Fibroblast of gingiva (primary cell): ENCODE data around the gene MGAT5B.

Experiments used
- DNase-seq: peaks from one replicate; pipeline ENCODE4 v3.0.0-alpha.2; 2011; ENCODE audit warnings: low read depth

Gene MGAT5B

GRCh38 chr17:76905836-76906235 lies 37.6 kb downstream of the MGAT5B start:
- DNase-seq: no peak

GRCh38 chr17:76906463-76906862 lies 38.3 kb downstream of the MGAT5B start:
- DNase-seq: no peak

DNA sequence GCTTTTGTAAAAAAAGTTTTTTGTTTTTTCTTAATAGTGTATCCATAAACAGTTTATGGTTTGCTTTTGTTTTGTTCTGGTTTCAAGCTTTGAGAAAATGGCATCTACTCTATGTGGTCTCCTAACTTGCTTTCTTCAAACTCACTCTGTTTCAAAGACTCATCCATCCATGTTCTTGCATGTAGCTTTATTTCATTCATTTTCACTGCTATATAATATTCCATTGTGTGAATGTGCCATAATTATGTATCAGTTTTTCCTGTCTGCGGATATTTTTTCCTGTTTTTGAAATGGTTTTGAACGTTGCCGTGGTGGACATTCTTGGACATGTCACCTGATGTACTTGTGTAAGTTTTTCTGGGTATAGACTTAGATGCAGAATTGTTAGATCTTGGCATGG lies 39.1 kb downstream of the MGAT5B start:
- DNase-seq: no peak

- DNase-seq: peak; percentile 6
Measured at GRCh38 chr17:76909971-76910760, 42.0 kb downstream of the MGAT5B start.

GRCh38 chr17:76911299-76912017 lies 43.3 kb downstream of the MGAT5B start:
- no peak for DNase-seq

DNA sequence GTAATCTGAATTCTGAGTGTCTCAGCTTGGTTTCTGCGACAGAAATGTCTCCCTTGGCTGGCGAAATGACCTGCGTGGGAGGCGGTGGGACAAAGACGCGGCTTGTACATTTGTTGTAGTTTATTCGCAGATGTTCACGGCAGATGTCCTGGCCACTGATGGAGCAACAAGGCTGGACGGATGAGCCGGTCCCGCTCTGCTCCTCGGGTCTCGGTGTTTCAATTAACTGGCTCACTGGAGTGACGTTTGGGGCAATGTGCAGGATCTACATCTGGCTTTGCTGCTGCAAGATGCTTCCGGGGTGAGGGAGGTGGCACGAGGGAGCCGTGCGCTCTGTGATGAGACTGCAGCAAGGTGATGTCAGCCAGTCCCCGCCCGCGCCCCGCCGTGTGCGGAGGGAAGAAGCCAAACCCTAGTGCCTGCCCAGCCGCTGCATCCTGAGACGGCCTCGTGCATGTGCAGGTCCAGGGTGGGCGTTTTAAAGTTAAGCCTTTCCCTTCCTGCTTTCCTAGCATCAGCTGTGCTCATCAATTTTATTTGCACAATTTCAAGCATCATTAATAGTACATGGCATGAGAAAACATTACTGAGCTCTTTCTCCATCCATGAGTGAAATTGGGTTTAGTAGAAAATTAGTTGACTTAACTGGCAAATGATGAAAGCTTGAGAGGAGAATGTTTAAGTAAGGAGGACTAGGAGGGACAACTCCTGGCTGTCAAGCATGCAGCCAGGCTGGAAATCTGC lies 44.4 kb downstream of the MGAT5B start:
- no peak for DNase-seq

DNA sequence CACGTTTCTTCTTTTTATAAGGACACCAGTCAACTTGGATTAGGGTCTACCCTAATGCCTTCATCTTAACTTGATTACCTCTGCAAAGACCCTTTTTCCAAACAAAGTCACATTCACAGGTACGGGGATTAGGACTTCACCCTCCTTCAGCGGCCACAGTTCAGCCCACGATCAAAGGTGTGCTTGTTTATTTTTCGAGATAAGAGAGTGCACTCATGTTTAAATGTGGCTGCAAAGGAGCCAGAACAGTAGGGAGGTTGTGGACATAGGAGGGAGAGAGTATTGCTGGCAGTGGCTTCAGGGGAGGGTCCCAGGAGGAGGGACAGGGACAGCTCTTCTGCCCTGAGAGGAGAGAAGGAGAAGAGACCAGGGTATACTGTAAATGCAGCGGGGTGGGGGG lies 46.7 kb downstream of the MGAT5B start:
- no peak for DNase-seq

GRCh38 chr17:76915840-76916510 lies 47.8 kb downstream of the MGAT5B start:
- DNase-seq: no peak

DNA sequence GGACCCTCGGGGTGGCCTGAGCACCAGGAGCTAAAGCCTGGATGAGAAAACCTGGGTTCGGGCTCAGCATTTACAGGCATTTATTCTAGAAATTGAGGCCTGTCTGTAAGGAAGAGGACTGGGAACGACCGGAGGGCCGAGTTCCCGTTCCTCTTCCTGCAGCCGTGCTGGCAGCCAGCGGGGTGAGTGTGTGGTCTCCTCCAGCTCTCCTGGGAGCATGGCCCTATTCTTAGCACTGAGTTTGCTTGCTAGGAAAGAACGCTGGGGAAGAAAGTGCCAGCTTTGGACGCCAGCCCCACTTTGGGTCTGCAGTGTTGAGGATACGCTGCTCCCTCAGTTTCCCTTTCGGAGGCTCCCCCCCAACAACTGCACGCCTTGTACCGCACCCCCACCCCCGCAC lies 49.6 kb downstream of the MGAT5B start:
- DNase-seq: no peak

- DNase-seq: no peak
Measured at GRCh38 chr17:76918811-76919210, 50.6 kb downstream of the MGAT5B start.

DNA sequence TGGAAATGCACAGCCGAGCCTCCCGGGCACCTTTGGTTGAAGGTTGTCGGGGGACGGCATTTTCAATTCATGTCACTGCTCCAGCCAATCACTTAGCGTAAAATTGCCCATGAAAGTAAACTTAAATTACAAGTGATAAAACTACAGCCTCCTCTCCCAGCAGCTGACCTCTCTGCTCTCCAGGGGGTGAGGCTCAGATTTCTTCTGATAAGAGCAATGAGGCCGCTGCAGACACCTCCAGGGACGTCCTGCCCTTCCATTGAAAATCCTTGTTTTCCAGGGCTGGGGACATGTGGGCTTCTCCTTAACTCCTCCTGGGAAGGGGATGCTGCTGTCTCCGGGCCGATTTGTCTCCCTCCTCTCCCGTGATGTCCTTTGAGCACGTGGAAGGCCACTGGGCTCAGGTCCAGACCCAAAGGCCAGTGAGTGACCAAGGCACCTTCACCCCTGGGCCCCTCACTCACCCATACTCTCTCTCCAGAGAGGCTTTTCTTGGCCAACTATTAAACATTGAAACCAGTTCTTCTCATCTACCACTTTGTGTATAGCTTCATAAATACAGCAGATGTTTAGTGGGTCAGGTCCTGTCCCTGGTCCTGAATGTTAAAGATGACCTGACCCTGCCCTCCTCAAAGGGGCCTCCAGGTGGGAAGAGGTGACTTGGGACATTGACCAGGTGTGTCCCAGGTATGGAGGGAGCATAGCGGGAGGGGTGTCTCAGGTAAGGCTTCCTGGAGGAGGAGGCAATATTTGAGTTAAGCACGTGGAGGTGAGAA lies 52.3 kb downstream of the MGAT5B start:
- no peak for DNase-seq

DNA sequence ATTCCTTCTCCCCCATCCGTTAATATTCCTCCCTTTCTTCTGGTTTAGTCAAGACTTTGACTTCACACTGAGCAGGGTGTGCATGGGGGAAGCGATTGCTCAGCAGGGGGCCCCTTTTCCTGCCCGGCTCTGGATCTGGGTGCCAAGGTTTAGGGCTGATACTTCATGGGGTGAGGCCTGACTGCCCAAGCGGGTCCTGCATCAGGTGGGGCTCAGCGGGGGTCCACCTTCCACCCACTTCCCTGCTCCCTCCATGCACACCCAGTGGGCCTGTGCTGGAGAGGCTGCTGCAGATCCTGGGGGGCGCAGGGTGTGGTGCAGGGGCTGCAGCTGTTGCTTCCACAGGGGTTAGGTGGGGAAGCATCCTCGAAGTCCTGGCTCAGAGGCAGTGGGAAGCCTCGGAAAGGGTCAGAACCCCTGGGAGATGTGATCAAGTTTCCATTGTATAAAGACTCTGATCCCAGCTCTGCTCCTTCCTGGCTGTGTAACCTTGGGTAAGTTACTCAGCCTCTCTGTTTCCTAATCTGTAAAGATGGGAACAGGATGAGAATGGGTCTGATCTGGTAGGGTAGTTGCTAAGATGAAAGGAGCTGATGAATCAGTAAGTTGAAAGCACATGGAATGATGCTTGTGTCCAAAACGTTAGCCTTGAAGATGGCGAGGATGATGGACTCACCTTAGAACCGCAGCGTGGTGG lies 53.3 kb downstream of the MGAT5B start:
- no peak for DNase-seq

DNA sequence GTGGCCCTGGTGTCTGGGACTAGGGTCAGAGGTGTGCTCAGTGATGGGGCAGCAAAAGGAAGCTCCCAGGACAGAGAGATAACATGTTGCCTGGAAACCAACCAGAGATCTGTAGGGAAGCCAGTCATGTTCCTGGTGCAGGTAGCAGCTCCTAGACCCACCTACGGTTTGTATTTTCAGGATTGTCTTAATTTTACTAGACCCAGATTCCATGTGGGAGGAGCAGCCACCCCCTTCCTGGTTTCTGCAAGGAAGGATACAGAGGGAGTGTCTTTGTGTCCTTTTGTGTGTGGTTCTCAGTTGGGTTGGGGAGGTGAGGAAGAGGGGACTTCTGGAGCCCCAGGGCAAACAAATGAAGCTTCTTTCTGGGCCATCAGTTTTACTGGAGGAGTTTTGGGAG lies 53.9 kb downstream of the MGAT5B start:
- no peak for DNase-seq

- no peak for DNase-seq
Measured at GRCh38 chr17:76922967-76923366, 54.8 kb downstream of the MGAT5B start.

DNA sequence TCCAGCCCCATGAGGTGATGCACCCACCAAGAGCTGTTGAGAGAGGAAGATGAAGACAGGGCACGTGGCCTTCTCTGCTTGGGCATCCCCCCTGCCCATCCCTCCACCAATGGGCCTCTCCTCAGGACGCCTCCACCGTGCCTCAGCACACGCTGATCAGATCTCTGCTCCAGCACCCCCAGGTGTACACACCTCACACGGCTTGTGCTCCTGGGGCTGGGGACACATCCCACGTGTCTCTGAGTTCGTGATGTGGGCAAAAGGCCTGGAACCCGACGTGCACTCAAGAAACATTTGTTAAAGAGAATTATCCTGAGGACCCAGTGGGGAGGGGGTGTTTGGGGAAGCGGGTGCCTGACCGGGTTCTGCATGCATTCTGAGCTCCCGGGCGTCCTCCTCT lies 55.3 kb downstream of the MGAT5B start:
- DNase-seq: no peak

- DNase-seq: no peak
Measured at GRCh38 chr17:76924345-76925342, 56.4 kb downstream of the MGAT5B start.

- DNase-seq: no peak
Measured at GRCh38 chr17:76925441-76925891, 57.3 kb downstream of the MGAT5B start.

- DNase-seq: no peak
Measured at GRCh38 chr17:76926237-76926866, 58.1 kb downstream of the MGAT5B start.

DNA sequence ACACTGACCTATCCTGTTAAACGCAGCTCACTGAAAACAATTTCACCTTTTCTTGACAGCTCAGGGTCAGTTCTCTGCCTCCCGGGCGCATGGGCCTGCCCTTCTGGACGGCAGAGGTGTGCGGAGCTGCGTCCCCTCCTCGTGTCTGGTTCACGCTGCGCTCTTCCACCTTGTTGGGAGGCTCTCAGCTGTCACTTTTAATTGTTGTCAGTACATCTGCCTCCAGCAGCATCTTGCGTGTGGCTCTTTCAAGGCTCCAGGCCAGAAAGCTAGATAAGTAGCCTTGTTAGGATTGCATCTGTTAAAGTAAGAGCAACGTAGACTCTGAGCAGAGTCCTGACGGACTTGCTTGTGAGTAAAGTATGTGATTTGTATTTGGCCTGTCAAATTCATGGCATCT lies 59.4 kb downstream of the MGAT5B start:
- DNase-seq: no peak
